Mucosa of gallbladder (tissue), 1 donor: Measurements from ENCODE around the gene ZNF660. TPM values are rescaled to one million over a fixed set of nuclear protein-coding genes. Genes with fewer than 3 reads are reported as not detected.

ENCODE experiments used
- DNase-seq: peaks from one replicate; pipeline ENCODE4 v3.0.0-alpha.2; 2020; ENCODE audit warnings: low spot score
- total RNA-seq: library from RNA; stranded (reverse); gene quantifications from one replicate; pipeline ENCODE4 v1.2.1, GENCODE V29; 2021
- donor health status: DM: no; HTN: no; CAD: no.

The ZNF660 gene
- total RNA-seq, 1 donor from 2014 or later, result 5.6 TPM

DNA sequence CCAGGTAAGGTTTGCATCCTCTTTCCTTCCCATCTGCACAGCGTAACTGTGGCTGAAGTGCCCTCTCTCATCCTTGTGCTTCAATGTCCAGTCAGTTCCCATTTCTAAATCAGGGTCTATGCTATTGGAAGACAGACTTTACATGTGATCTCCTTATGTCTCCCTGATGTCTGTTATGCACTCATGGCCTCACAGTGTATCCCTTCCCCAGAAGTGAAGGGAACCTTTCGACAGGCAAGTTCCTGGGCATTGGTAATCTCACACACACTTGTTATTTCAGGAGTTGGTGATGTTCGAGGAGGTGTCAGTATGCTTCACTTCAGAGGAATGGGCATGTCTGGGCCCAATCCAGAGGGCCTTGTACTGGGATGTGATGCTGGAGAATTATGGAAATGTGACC, 47.4 kb downstream of the ZNF660 start:
- DNase-seq, result no peak

DNA sequence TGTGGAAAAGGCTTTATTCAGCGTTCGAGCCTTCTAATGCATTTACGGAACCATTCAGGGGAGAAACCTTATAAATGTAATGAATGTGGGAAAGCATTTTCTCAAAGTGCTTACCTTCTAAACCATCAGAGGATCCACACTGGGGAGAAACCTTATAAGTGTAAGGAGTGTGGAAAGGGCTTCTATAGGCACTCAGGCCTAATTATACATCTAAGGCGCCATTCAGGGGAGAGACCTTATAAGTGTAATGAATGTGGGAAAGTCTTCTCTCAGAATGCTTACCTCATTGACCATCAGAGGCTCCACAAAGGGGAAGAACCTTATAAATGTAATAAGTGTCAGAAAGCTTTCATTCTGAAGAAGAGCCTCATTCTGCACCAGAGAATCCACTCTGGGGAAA, 57.6 kb downstream of the ZNF660 start:
- DNase-seq, result no peak

DNA sequence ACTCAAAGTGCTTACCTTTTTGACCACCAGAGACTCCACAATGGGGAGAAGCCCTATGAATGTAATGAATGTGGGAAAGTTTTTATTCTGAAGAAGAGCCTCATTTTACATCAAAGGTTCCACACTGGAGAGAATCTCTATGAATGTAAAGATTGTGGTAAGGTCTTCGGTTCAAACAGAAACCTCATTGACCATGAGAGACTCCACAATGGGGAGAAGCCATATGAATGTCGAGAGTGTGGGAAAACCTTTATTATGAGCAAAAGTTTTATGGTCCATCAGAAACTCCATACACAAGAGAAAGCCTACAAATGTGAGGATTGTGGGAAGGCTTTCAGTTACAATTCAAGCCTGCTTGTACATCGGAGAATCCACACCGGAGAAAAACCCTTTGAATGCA, 58.3 kb downstream of the ZNF660 start:
- no peak for DNase-seq

DNA sequence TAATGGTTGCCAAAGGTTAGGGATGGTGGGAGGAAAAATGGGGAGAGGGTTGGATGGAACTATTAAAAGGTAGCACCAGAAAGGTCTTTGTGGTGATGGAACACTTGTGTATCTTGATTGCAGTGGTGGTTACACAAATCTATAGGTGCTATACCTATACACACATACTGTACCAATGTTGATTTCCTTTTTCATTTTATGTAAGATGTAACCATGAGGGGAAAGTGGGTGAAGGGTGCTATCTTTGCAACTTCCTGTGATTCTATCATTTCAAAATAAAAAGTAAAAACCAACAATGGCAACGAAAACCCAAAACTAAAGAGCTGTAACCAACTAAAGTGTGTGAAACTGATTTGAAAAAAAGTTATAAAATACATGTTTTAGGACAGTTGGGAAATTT, 63.0 kb downstream of the ZNF660 start:
- DNase-seq, result no peak

DNA sequence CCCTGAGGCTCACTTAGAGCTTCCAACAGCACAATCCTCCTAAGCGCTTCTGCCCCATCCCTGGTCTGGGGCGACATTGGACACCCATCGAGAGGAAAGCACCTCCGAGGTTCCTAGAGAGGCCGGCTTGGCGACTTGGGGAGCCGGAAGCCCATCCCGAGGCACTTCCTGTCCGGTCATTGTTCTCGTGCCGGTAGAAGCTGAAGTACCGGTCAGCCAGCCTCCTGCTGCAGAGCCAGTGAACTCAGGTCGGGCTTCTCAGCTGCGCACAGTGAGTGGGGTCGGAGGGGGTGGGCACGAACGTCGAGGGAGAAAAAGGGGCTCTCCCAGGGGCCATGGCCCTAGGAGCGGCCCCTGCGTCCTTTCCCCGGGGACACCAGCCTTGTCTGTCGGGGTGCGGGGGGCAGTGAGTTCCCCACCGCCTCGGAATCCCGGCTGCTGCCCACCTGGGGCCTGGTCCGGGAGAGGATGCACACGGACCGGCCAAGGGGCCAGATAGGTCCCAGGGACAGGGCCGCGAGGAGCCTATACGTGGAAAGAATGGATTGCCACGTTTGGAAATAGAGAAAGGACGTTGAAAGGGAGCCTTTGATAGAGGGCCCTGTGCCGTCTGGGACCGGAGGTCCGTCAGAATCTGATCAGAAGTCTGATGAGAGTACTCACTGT, 63.9 kb downstream of the ZNF660 start, which contains the start of gene ZNF35:
Gene ZNF35 (plus strand): TSS at position 169 of the 666 bp plus-strand sequence. CDS start 2,336 bp downstream, outside the sequence.
- DNase-seq, result peak; percentile 79

Other genes with a start within 250 kb of the ZNF660 start
- gene TCAIM, start 246.2 kb upstream of the ZNF660 start, total RNA-seq, result 31.3 TPM
- 28.0 TPM for gene ZNF445, start 107.3 kb upstream of the ZNF660 start, total RNA-seq
- gene ZKSCAN7, start 29.8 kb upstream of the ZNF660 start, total RNA-seq, result 6.4 TPM
- gene ZNF197, start 40.1 kb downstream of the ZNF660 start, total RNA-seq, result 17.5 TPM
- 8.4 TPM for gene ZNF35, start 63.8 kb downstream of the ZNF660 start, total RNA-seq
- gene ZNF502, start 127.7 kb downstream of the ZNF660 start, total RNA-seq, result 5.5 TPM
- gene ZNF501, start 144.7 kb downstream of the ZNF660 start, total RNA-seq, result 5.6 TPM
- 25.8 TPM for gene KIAA1143, start 176.7 kb downstream of the ZNF660 start, total RNA-seq
- gene KIF15, start 176.8 kb downstream of the ZNF660 start, total RNA-seq, result 1.7 TPM